ENCODE results near the gene UCK1. TPM values are rescaled to one million over a fixed set of nuclear protein-coding genes. Genes with fewer than 3 reads are reported as not detected.
"Not testable (repeated sequence)": the region's sequence is repeated elsewhere in the genome, so short reads cannot be mapped to it uniquely, and the experiment has no call there.

Gene UCK1
- total RNA-seq, 1 donor from 2014 or later: 23.5 TPM

DNA sequence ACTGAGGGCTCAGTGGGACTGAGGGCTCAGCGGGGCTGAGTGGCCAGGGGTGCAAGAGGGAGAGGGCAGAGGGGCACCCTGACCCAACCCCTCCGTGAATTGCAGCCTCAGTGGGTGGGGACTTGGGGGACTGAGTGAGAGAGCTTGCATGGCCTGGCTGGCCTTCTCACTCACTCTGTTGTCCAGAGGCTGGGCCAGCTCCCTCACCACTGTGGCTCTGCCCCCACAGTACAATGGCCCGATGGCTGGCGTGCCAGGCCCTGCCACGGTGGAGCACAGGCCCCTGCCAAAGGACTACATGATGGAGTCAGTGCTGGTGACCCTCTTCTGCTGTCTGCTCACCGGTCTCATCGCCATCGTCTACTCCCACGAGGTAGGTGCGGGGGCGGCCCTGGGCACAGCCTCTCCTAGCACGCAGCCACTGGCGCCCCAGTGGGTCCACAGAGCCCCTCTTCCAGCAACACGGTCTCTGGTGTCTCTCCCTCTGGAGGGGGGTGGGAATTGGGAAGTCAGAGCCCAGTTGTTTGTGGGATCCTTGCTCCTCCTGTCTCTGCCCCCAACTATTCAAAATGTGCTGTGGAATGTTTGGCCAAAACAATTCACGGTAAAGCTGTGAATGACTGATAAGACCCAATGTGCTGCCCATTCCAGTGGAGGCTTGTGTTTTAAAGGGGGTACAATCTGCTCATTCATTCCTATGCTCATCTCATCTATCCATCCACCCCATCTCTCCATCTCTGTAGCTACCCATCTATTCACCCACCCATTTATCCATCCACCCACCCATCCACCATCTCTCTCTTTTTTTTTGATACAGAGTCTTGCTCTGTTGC, 25.0 kb upstream of the UCK1 start:
- no peak for ATAC-seq
- no peak for DNase-seq (ENCODE audit: missing footprints)
- intact Hi-C loops (cut with DNase I): no loop called here

DNA sequence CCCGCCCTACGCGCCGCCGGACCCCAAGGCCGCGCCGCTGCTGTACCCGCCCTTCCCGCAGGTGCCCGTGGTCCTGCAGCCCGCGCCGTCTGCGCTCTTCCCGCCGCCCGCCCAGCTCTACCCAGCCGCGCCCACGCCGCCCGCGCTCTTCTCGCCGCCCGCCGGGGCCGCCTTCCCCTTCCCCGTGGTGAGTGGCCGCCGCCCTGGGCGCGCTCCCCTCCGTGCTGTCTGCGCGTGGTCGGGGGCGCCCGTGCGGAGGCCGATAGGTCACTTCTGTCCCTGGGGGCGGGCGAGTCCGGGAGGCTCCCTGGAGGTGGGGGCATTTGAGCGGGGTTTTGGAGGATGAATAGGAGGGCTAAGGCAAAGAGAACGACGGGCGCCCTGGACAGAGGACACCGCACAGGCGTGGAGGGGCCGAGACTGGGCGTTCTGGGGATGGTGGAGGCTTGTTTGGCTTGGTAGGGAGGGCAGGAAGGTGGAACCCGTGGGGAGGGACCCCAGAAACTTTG, 23.8 kb upstream of the UCK1 start:
- ATAC-seq (no peak), DNase-seq (ENCODE audit: missing footprints) (no peak)
- intact Hi-C loops (cut with DNase I): no loop called here

DNA sequence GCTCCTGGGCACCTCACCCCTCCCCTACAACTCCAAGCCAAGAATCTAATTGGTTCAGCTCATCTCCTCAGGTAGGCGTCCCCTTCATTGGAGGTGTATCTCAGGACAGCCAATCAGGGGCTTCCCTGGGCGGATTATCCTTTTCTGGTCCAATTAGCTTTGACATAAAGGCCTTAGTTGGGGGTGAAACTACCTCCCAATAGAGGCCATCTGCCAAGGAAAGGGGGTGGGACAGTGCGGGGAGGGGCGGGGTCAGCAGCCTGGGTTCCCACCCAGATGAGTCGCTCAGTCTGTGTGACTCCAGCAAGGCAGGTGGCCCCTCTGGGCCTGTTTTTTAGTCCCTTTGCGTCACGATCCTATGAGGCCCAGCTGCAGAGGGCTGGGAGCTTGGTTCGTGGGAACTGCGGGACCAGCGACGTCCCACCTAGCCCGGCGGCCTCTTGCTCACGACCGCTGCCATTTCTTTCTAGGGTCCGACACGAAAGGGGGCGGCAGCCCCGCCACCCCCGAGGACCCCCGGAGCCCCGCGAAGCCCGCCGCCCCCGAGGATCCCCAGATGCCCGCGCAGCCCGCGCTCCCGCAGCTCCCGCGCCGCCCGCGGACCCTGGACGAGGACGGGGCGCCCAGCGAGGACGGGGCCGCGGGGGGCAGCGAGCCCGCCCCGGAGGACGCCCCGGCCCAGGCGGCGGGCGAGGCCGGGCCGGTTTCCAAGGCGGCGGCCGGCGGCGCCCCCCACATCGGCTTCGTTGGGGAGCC, 23.2 kb upstream of the UCK1 start:
- DNase-seq (ENCODE audit: missing footprints) (no peak), ATAC-seq (no peak)
- intact Hi-C loops (cut with DNase I): no loop called here

DNA sequence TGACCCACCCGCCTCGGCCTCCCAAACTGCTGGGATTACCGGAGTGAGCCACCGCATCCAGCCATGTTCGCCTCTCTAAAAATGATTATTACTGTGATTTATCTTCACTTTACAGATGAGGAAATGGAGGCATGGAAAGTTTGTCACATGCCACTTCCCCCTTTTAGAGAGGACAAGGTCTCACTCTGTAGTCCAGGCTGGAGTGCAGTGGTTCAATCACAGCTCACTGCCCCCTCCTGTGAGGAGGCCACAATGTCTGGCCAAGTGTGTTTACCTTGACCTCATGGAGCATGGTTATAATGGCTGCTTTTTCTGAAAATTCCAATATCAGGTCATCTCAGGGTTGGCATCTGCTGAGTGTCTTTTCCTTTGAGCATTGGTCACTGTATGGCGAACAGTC, 21.0 kb upstream of the UCK1 start:
- intact Hi-C loops (cut with DNase I): no loop called here
- DNase-seq (ENCODE audit: missing footprints) (no peak), ATAC-seq (no peak)

DNA sequence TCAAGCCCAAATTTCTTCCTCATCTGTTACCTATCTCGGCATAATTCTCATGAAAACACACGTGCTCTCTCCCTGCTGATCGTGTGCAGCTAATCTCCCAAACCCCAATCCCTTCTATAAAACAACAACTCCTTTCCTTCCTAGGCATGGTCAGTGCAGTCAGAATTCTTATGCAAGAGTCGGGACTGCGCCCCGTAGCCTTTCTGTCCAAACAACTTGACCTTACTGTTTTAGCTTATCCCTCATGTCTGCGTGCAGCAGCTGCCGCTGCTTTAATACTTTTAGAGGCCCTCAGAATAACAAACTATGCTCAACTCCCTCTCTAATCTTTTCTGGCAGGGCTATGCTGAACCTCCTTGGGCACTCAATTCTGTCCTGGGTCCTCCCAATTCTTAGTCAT, 19.4 kb upstream of the UCK1 start:
- intact Hi-C loops (cut with DNase I); DNase-seq (ENCODE audit: missing footprints); ATAC-seq: not testable (repeated sequence)

DNA sequence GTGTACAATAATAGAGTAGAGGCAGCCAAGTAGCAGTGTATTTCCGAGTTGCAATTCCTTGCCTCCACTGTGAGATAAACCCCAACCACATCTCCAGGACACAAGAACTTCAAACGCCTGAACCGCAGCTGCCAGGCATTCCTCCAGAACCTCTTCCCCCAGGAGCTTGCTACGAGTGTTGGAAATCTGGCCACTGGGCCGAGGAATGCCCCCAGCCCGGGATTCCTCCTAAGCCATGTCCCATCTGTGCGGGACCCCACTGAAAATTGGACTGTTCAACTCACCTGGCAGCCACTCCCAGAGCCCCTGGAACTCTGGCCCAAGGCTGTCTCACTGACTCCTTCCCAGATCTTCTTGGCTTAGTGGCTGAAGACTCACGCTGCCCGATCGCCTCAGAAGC, 18.1 kb upstream of the UCK1 start:
- intact Hi-C loops (cut with DNase I); ATAC-seq; DNase-seq (ENCODE audit: missing footprints): not testable (repeated sequence)

DNA sequence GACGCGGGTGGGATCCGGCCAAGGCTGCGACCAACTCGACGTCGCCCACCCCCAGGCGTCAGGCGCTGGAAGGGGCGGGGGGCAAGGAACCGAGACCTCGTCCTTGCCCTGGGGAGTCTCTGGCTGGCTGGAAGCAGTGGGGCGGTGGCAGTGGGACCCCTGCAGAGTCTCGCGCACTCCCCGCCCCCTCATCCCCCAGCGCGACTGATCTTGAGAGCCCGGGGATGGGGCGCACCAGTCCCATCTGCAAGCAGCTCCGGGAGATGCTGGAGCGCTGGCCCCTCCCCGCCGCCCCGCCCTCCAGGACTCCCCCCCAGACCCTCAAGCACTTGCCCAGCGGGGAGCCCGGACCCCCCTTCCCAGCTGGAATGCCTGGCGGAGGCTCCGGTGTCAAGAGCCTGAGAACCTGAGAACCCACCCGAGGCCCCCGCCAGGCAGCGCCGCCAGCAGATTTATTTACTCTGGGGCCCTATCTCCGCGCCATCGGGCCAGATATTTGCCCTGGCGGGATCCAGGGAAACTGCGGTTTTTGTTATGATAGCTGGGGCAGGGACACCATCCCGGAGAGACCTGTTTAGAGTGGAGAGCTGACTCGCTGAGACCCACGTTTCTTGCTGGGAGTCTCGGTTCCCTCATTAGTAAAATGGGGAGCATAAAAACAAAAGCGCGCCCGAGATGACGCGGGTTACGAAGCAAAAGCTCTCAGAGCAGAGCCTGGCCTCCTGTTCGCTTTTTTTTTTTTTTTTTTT, 15.4 kb upstream of the UCK1 start:
- ATAC-seq (no peak), DNase-seq (ENCODE audit: missing footprints) (no peak)
- intact Hi-C loops (cut with DNase I): no loop called here

DNA sequence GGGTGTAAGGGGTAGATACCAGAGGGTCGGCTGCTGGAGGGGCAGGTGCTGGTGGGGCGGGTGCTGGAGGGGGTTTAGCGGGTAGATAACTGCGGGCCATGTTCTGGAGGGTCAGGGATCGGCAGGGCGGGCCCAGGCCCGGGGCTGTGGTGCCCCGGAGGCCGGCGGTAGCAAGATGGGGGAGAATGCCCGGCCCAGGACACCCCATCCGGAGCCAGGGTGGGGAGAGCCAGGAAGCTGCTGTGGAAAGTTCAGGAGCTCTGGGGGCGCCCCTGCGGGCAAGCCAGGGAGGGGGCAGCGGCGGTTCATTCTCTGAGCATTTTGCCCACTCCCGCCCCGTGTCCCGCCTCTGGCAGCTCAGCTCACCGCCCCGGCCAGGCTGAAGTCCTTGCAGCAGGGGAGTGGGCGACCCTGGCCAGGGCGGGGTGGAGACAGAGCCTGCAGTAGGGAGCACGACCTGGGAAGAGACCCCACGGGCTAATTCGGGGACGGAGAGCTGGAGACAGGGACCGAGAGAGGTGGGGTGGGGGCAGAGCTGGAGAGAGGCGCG, 14.8 kb upstream of the UCK1 start:
- no peak for DNase-seq (ENCODE audit: missing footprints)
- no peak for ATAC-seq
- intact Hi-C loops (cut with DNase I): no loop called here

DNA sequence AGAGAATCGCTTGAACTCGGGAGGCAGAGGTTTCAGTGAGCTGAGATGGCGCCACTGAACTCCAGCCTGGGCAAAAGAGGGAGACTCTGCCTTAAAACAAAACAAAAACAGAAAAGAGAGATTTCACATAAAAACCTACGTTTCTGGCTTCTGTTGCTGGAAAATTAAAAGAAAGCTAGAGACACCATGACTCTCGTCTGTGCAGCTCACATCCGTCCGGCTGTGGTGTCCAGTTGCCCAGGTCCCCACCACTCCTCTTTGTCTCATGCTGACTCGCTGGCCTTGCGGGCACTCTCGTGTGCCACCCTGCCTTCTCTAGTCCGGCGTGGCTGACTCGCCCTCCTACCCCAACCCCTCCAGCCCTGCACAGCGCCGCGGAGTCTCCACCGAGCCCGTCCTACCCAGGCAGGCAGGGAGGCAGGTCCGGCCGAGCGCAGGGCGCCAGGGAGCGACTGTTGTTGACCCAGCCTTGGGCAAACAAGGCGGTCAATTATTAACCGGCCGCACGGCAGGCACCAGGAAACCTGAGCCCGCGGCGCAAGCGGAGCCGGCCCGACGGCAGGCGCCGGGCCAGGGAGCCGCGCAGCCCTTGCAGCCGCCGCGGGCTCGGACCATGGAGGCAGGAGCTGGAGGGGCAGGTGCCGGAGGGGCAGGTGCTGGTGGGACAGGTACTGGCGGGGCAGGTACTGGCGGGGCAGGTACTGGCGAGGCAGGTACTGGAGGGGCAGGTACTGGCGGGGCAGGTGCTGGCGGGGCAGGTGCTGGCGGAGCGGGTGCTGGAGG, 14.1 kb upstream of the UCK1 start, which contains the start of gene PRRT1B:
Gene PRRT1B (plus strand): TSS at position 521 of the 783 bp plus-strand sequence. CDS start 93 bp downstream, at position 614.
- ATAC-seq: no peak
- intact Hi-C loops (cut with DNase I): no loop called here
- DNase-seq (ENCODE audit: missing footprints): no peak

DNA sequence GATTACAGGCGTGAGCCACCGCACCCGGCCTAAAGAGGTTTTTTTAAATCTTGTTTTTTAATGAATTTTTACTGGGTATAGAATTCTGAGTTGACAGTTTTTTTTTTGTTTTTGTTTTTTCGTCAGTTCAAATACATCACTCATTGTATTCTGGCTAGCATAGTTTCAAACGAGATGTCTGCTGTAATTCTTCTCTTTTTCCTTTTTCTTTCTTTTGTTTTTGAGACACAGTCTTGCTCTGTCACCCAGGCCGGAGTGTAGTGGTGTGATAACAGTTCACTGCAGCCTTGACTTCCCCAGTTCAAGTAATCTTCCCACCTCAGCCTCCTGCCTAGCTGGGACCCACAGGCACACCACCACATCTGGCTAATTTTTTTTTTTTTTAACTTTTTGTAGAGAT, 12.1 kb upstream of the UCK1 start:
- intact Hi-C loops (cut with DNase I): no loop called here
- ATAC-seq: no peak
- no peak for DNase-seq (ENCODE audit: missing footprints)

DNA sequence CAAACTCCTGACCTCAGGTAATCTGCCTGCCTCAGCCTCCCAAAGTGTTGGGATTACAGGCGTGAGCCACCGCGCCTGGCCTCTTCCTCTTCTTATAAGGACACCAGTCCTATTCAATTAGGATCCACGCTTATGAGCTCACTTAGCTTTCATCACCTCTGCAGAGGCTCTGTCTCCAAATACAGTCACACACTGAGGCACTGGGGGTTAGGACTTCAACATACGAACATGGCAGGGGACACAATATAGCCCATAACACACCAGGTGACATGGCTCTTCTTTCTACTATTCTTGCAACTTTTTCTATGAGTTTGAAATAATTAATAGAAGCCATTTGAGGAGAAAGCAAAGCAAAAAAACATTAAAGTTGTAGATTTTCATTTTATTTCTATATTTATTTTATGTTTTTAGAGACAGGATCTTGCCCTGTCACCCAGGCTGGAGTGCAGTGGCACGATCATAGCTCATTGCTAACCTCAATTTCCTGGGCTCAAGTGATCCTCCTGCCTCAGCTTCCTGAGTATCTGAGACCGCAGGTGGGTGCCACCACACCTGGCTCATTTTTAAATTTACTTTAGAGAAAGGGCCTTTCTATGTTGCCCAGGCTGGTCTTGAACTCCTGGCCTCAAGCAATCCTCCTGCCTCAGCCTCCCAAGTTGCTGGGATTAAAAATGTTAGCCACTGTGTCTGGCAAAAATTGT, 8.3 kb upstream of the UCK1 start:
- DNase-seq (ENCODE audit: missing footprints) (no peak), ATAC-seq (no peak)
- intact Hi-C loops (cut with DNase I): no loop called here

DNA sequence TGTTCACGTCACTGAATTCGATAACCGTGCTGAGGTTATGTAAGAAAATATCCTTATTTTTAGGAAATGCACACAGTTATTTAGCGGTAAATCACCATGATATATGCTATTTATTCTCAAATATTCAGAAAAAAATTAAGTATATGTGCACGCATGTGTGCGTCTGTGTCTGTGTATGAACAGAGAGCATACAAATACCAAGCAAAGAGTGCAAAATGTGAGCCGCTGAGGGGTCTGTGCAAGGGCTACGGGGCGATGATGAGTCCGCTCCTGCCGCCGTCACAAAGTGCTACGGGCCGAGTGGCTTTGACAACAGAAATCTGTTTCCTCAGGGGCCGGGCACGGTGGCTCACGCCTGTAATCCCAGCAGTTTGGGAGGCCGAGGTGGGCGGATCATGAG, 6.9 kb upstream of the UCK1 start:
- DNase-seq (ENCODE audit: missing footprints): no peak
- no peak for ATAC-seq
- intact Hi-C loops (cut with DNase I): loop anchor here (2.0 kb wide), 1 partner anchor 63 kb away; no protein-coding TSS in a partner anchor

DNA sequence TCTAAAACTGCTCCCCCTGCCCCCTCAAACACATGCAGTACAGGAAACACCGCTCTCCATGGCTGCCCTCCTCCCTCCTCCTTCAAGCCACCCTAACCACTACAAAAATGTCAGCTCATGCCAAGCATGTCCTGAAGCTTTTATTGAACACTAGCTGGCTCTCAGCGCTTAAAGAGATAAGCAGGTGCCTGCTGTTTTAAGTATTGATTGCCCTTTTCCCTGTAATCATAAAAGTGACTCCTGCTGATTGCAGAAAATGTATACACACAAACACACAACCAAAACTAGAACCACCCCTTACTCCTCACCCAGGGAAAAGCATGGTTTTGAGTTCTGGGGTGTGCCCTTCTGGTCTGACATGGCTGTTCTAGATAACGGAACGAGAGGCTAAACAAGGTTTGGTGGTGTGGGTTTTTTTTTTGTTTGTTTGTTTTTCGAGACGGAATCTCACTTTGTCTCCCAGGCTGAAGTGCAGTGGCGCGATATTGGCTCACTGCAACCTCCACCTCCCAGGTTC, 3.7 kb upstream of the UCK1 start:
- DNase-seq (ENCODE audit: missing footprints): no peak
- intact Hi-C loops (cut with DNase I): no loop called here

DNA sequence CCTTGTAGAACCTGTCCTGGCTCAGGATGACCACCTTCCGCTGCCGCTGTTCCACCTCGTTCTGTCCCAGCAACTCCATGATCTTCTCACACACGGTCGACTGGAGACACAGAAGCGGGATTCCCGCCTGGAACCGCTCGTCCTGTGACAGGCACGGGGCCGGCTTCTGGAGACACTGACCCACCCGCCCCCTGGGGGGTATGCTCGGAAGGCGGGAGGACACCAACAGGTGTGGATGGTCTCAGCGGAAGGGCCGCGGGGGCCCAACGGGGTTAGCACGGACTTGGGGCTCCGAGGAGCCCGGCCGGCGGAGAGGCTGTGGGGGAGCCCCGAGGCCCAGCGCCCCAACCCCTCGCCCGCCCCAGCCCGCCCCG, 530 bp downstream of the UCK1 start:
- ATAC-seq (no peak), DNase-seq (ENCODE audit: missing footprints) (no peak)
- intact Hi-C loops (cut with DNase I): no loop called here

More for the DNA sequence above, 3.7 kb upstream of the UCK1 start:
- ATAC-seq: no peak

DNA sequence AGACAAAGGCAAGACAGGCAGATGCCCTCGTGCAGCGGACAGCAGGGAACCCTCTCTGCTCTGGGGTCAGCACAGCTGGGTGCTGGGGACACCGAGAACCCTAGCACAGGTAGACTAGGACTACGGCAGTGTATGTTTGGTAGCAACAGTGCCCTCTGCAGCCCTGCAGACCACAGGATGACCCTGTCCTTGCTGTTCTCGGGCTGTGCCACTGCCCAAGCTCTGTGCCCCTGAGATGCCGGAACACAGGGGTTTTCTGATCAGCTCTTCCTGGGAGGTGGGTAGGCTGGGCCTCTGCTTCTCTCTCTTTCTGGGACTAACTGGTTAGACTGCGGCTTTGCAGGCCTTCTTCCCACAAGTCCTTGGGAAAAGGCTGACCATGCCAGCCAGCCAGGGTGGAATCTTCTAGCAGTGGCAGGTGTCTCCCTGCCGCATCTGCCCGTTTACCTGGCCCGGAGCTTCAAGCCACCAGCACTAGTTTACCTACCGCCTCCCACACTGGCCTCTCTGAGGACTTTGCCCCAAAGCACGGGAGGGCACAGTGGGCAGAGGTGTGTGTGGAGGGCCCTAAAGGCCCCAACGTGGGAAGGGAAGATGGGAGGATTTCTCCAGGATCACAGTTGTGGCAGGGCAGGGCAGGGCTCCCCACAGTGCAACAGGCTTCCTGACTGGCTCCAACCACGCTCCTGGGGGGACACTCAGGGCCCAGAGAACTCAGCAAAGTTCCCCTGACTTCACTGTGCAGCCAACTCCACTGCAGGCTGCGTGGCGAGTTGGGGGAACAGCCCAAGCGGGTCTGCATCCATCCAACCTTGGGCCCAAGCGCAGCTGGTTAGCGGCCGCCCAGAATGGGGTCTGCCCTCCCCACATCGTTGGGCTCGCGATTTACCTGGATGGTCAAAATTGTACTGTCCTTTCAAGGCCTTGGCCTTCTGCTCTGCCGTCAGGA, 1.2 kb downstream of the UCK1 start:
- DNase-seq (ENCODE audit: missing footprints) (no peak), ATAC-seq (no peak)
- intact Hi-C loops (cut with DNase I): no loop called here

DNA sequence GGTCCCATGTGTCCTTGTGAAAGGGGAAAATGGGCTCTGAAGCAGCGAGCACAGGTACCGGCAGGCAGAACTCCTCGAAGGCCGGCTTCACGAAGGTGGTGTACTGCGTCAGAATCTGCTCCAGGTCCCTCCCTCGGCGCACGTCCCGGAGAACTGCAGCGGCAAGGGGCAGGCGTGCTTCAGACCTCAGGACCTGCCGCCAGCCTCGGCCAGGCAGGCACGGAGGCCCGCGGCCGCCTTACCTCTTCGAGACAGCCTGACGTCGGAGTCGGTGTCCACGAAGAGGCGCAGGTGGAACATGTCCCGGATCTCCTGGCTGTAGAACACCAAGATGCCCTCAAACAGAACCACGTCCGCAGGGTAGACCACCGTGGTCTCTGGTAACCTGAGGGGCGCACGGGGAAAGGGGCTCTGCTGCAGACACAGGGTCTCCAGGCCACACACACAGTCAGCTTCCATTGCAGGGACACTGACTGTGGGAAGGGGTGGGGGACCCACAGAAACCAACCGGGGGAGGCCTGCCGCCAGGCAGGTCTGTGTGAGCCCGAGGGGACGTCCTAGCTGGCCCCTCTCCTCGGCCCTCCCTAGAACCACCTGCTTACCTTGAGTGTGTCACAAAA, 2.1 kb downstream of the UCK1 start:
- ATAC-seq (no peak), DNase-seq (ENCODE audit: missing footprints) (no peak)
- intact Hi-C loops (cut with DNase I): no loop called here
